ENCODE results near the gene ANP32A.

DNA sequence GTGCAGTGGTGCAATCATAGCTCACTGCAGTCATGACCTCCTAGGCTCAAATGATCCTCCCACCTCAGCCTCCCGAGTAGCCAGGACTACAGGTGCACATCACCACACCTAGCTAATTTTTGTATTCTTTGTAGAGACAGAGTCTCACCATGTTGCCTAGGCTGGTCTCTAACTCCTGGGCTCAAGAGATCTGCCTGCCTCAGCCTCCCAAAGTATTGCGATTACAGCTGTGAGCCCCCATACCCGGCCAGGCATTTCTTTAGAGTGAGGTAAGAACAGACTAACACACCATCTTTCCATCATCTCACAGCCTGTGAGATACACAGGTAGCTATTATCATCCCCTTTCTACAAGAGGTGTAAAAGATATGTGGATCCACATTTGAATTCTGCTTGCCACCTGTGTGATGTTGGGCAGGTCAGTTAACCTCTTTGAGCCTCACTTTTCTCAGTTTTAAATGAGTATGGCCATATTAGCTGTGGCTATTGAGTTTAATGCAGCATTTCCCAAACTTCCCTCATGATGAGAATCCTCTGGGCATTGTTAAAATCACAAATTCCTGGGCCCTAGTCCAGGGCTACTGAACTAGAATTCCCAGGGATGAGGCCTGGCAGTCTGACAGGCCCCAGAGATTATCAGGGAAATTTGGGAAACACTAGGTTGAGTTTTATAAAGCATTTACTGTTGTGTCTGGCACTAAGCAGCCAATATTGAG, 46.0 kb downstream of the ANP32A start:
- no peak for TF ChIP-seq CTCF (IDR thresholded peaks at IDR 0.05)
- TF ChIP-seq POLR2AphosphoS5 (IDR thresholded peaks at IDR 0.05), result no peak
- no peak for TF ChIP-seq POLR2A (IDR thresholded peaks at IDR 0.05)
